Activated CD4-positive, alpha-beta T cell treated with anti-CD3 and anti-CD28 coated beads, Interleukin-2, amount 10 ng/mL, durations not matched to agents 24 days and 14 days (primary cell): ENCODE measurements around the gene SLC9A5. TPM values are rescaled to one million over a fixed set of nuclear protein-coding genes. Genes with fewer than 3 reads are reported as not detected.

Experiments
- DNase-seq: peaks from one replicate; pipeline ENCODE4 v3.0.0; 2022
- H3K27ac Mint-ChIP-seq: one replicate; pipeline ENCODE4 v1.8.0; 2022; ENCODE audit warnings: mild to moderate bottlenecking, mixed read lengths
- H3K27me3 Mint-ChIP-seq: one replicate; pipeline ENCODE4 v1.8.0; 2022; ENCODE audit warnings: mixed read lengths
- H3K36me3 Mint-ChIP-seq: one replicate; pipeline ENCODE4 v1.8.0; 2022; ENCODE audit warnings: low read depth, mild to moderate bottlenecking, mixed read lengths
- H3K4me1 Mint-ChIP-seq: one replicate; pipeline ENCODE4 v1.8.0; 2021; ENCODE audit warnings: mixed read lengths
- H3K4me3 Mint-ChIP-seq: one replicate; pipeline ENCODE4 v1.8.0; 2022; ENCODE audit warnings: mild to moderate bottlenecking, moderate library complexity, mixed read lengths
- H3K9me3 Mint-ChIP-seq: one replicate; pipeline ENCODE4 v1.8.0; 2021; ENCODE audit warnings: mixed read lengths
- intact Hi-C: fragments of 100-400 bp; cut with micrococcal nuclease; formaldehyde crosslinking; loops from one replicate; pipeline ENCODE4 v1.15.1; 2023
- total RNA-seq: library from RNA; stranded (reverse); gene quantifications from 2 replicates; pipeline ENCODE4 v1.2.3, GENCODE V29; 2022

Gene SLC9A5
- total RNA-seq, 1 donor from 2014 or later: 5.3 TPM

DNA sequence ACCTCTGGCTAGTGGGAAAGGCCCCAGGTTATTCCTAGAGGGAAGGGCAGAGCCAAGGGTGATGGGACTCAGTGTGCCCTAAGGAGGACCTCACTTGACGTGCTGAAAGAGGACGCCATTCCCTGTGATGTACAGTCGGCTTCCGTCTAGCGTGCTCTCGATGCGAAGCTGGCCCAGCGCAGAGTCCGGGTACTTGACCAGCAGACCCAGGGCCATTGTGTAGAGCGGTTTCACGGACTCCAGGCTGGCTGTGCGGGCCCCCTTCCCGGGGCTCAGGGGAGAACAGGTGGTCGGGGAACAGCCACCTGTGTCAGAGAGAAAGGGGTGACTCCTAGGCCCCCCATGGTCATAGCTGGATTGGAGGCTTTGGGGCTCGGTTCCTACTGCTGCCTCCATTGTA, 50.5 kb downstream of the SLC9A5 start:
- Mint-ChIP-seq H3K4me3 (no peak overlapping the region), H3K9me3 (no peaks in the 10 kb centered on the region), H3K36me3 (no peaks in the 10 kb centered on the region), H3K27ac (no peak overlapping the region), H3K4me1 (peaks cover 3% of the 10 kb centered on the region), H3K27me3 (no peaks in the 10 kb centered on the region)
- intact Hi-C loops: no loop called here
- DNase-seq: no peak

DNA sequence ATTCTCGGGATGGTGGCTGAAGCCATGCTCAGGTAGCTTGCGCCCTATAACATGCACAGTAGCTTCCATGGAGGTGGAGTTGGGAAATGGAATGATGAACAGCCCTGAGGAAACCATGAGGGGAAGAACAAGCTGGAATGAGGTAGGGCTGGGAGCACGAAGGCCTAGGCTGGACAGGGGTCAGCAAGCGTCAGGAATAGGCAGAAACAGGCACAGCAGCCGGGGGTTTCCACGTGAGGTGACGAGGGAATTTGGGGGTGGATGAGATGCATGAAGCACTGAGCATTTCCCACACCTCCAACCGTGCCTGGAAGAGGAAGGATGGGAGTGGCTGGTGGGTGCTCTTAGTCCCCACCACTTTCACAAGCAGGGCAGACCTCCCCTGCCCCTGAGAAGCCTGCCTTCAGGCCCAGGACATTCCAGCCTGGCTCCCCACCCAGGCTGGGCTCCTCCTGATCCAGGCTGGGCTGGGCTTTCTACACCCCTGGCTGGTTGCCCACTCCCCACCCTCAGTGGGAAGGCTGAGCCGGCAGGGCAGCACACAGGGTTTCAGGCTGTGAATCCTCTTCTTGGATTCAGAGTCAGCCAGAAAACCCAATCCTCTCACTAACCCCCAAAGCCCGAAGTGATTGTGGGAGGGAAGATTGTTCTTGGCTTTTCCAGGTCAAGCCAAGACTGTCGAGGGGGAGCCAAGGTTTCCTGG, 52.5 kb downstream of the SLC9A5 start:
- peaks cover 5% of the 10 kb centered on the region for H3K4me1 Mint-ChIP-seq
- no peaks in the 10 kb centered on the region for H3K36me3 Mint-ChIP-seq
- no peak for DNase-seq
- H3K4me3 Mint-ChIP-seq: no peak overlapping the region
- no peaks in the 10 kb centered on the region for H3K9me3 Mint-ChIP-seq
- no peak overlapping the region for H3K27ac Mint-ChIP-seq
- H3K27me3 Mint-ChIP-seq: no peaks in the 10 kb centered on the region
- intact Hi-C loops: no loop called here

DNA sequence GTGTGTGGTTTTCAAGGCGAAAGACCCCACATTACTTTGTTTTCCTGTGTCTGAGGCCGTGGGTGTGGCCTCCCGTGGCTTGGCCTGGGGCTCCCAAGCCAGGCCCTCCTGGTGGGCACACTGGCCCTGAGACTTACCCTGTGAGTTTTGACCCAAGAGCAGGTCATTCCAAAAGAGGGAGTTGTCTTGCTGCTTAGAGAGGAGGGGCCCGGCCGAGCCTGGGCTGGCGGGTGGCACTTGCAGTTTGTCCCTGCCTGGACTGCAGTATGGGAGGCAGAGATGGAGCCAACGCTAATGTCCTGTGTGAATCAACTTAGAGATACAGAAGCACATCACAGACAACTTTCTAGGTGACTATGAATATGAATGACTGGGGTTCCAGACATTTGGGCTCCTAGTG, 53.3 kb downstream of the SLC9A5 start:
- no peak overlapping the region for H3K27ac Mint-ChIP-seq
- H3K27me3 Mint-ChIP-seq: no peaks in the 10 kb centered on the region
- no peak overlapping the region for H3K4me3 Mint-ChIP-seq
- H3K36me3 Mint-ChIP-seq: no peaks in the 10 kb centered on the region
- H3K4me1 Mint-ChIP-seq: peaks cover 5% of the 10 kb centered on the region
- intact Hi-C loops: no loop called here
- DNase-seq: no peak
- no peaks in the 10 kb centered on the region for H3K9me3 Mint-ChIP-seq

DNA sequence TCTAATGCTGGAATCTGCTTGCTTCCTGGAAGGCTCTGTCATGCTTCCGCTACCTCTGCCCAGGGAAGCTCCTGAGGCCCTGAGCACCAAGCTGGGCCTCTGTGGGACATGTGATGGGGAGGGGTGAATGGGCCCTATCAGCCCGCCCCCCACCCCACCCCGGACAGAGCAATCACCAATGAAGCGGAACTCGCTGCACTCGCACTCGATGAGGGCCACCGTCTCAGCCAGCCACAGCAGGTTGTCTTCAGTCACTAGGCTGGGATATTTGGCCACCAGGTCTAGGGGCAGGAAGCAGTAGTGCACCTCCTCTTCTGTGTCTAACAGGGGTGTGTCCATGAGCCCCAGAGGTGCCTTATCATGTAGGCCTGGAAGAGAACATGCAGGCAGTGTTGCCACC, 54.2 kb downstream of the SLC9A5 start:
- no peak overlapping the region for H3K27ac Mint-ChIP-seq
- no peaks in the 10 kb centered on the region for H3K9me3 Mint-ChIP-seq
- H3K4me1 Mint-ChIP-seq: peaks cover 5% of the 10 kb centered on the region
- H3K4me3 Mint-ChIP-seq: no peak overlapping the region
- H3K27me3 Mint-ChIP-seq: no peaks in the 10 kb centered on the region
- intact Hi-C loops: no loop called here
- DNase-seq: no peak
- H3K36me3 Mint-ChIP-seq: no peaks in the 10 kb centered on the region

DNA sequence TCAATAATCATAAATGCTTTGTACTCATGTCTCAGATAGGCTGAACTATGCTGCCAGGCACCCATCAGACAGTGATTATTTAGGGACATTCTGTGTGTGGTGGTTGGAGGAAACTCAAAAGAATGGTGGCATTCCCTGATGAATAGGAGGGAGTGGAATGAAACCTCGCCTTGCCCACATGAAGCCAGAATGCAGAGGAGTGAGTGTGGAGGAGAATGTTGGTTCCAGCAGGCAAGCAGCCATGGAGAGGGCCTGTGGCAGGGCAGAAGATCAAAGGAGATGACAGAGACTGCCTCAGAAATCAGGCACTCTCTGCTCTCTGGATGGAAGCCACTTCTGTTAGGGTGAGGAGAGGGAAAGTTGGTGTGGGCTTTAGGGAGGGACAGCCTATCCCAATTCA, 55.2 kb downstream of the SLC9A5 start:
- no peak for DNase-seq
- Mint-ChIP-seq H3K4me3 (no peak overlapping the region), H3K27ac (peak overlapping the region; percentile 25), H3K36me3 (no peaks in the 10 kb centered on the region), H3K9me3 (peaks cover 3% of the 10 kb centered on the region), H3K27me3 (no peaks in the 10 kb centered on the region), H3K4me1 (peaks cover 9% of the 10 kb centered on the region)
- intact Hi-C loops: no loop called here

DNA sequence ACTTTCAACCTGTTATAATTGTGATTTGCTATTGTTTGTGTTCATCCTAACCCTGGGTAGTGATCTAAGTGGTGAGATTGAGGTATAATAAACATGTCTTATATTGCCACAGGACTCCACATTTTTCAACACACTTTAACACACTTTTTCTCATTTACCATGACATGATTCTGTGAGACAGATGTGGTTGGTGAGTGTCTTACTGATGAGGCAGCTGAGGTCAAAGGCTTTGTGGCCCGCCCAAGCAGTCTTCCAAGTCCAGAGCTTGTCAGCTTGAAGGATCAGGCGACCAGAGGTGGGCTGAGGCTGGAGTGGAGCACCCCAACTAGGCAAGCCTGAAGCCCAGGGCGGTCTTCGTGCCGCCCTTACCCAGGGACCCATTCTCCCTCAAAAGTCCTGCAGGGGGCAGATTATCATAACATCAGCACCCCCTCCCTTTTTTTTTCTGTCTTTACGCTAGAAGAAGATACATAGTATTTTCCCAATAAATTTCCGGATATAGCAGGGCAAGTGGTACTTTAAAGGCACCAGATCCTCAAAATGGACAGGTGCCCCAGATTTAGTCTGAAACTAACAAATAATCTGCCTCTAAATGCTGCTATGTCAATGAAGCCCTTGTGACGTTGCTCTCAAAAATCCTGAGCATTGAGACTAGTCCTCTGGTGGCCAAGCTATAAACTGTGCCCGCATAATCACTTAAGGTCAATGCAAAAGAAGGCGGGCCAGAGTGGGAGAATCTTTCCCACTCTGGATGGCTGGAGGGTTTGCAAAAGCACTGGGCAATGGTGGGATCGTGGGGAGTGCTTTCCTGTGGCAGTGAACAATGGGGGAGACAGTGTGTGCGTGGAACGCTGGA, 56.7 kb downstream of the SLC9A5 start:
- Mint-ChIP-seq H3K4me1 (peaks cover 16% of the 10 kb centered on the region), H3K9me3 (peaks cover 3% of the 10 kb centered on the region), H3K36me3 (peaks cover 2% of the 10 kb centered on the region), H3K27me3 (no peaks in the 10 kb centered on the region), H3K4me3 (no peak overlapping the region), H3K27ac (no peak overlapping the region)
- DNase-seq: no peak
- intact Hi-C loops: no loop called here

DNA sequence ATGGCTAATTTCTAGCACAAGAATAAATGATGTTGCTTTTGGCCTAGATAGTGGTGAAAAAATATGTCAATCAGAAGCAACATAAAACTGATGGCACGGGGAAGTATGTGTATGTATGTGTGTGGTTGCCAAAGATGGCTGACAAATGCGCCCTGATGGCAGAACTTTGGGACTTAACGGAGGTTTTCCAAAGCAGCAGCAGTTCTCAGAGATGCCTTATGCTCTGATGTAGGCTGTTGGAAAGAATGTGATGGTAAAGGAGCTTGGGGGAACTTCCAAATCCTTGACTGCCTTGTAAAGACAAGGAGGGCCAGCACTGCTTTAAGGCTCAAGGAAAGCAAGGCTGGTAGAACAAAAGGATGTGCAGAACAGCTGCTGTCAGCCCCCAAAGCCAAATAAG, 61.8 kb downstream of the SLC9A5 start:
- Mint-ChIP-seq H3K27ac (peak overlapping the region; percentile 96), H3K4me3 (no peak overlapping the region), H3K4me1 (peaks cover 39% of the 10 kb centered on the region), H3K36me3 (peaks cover 5% of the 10 kb centered on the region), H3K27me3 (no peaks in the 10 kb centered on the region), H3K9me3 (peaks cover 7% of the 10 kb centered on the region)
- DNase-seq: no peak
- intact Hi-C loops: loop anchor here (2.0 kb wide), 1 partner anchor 254 kb away; no protein-coding TSS in a partner anchor

DNA sequence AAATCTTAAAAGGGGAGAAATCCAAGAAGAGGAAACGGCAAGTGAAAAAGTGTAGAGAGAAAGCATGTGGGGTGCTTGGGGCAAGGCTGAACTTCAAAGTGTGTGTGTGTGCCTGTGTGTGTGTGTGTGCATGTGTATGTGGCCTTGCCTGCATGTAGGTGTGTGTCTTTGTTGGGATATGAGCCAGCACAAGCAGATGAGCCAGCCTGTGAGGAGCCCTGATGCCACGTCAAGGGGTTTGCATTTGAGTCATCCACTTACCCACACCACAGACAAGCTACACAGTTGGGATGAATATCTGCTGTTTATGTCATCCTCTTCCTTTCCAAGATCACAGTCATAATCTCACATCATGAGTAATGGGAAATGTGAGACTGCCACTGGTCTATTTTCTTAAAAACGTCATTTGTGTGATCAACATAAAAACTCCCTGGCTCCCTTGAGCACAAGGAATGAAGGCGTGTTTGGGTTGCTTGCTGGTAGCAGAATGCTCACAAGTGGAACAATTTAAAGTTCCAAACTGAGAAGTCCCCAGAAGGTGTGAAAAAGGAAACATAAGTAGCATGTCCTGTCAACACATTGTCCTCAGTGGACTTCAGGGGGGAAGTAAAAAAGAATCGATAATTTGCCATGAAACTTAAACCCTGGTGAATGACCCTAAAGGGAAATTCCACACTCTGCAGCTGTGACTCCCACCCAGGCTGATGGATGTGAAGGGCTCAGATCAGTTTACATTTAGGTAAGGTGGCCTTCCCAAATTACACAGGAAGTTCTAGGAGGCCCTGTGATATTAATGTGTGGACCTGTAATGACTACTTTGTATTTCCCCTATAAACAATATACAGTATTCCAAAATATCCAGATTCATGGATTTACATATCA, 63.1 kb downstream of the SLC9A5 start:
- Mint-ChIP-seq H3K4me3 (peak overlapping the region; percentile 41), H3K36me3 (peaks cover 5% of the 10 kb centered on the region), H3K27ac (peak overlapping the region; percentile 96), H3K4me1 (peaks cover 39% of the 10 kb centered on the region), H3K9me3 (peaks cover 7% of the 10 kb centered on the region), H3K27me3 (no peaks in the 10 kb centered on the region)
- peak; percentile 91 for DNase-seq
- intact Hi-C loops: loop anchor here (1.0 to 2.0 kb wide), 5 partner anchors 14 to 327 kb away; partner anchors contain the start of genes KCTD19, LRRC36 and PLEKHG4

DNA sequence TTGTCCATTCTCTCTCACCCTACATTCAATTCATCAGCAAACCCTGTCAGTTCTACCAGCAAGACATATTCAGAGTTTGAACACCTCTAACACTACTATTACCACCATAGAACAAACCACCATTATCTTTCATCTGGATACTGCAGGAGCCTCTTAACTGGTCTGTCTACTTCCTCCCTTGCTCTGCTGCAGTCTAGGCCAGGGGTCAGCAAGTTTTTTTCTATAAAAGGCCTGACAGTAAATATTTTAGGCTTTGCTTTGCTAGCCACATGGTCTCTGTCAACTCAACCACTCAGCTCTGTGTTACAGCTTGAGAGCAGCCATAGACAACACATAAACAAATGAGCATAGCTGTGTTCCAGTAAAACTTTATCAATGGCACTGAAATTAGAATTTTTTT, 63.9 kb downstream of the SLC9A5 start:
- H3K4me3 Mint-ChIP-seq: peak overlapping the region; percentile 40
- intact Hi-C loops: loop anchor here (1.0 kb wide), 2 partner anchors 14 to 327 kb away; partner anchors contain the start of genes KCTD19 and LRRC36
- no peaks in the 10 kb centered on the region for H3K27me3 Mint-ChIP-seq

DNA sequence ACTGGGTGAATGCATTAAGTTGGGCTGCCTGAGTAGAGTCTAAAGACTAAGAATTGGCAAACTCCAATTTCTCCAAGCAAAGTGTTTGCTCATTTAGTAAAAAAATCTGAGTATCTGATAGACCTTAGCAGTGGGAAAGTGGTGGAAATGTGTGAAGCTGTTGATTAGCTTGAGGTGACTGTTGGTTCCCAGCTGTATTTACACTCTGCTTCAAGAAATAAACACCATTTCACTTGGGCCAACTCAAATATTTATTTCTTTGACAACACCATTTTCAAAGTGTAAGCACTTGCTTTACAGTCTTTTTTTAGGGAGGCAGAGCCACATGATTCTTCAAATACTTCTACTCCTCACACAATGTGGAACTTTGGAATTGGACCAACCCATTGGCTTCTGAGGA, 69.1 kb downstream of the SLC9A5 start:
- Mint-ChIP-seq H3K27me3 (peaks cover 19% of the 10 kb centered on the region), H3K9me3 (peaks cover 4% of the 10 kb centered on the region), H3K4me3 (no peak overlapping the region), H3K4me1 (peaks cover 5% of the 10 kb centered on the region), H3K27ac (no peak overlapping the region), H3K36me3 (no peaks in the 10 kb centered on the region)
- intact Hi-C loops: no loop called here
- DNase-seq: no peak

More for the DNA sequence above, 63.9 kb downstream of the SLC9A5 start:
- DNase-seq: no peak
- peaks cover 39% of the 10 kb centered on the region for H3K4me1 Mint-ChIP-seq
- H3K27ac Mint-ChIP-seq: peak overlapping the region; percentile 96
- H3K36me3 Mint-ChIP-seq: peaks cover 5% of the 10 kb centered on the region
- H3K9me3 Mint-ChIP-seq: peaks cover 7% of the 10 kb centered on the region

Other genes starting within 250 kb of the SLC9A5 start
- gene CBFB, start 219.8 kb upstream of the SLC9A5 start, total RNA-seq: 163 and 172 TPM in 2 replicates
- gene PHAF1, start 139.0 kb upstream of the SLC9A5 start, total RNA-seq: 19.4 and 19.8 TPM in 2 replicates
- gene B3GNT9, start 98.0 kb upstream of the SLC9A5 start, total RNA-seq: 5.5 and 5.6 TPM in 2 replicates
- gene TRADD, start 89.1 kb upstream of the SLC9A5 start, total RNA-seq: 28.9 and 30.1 TPM in 2 replicates
- 25.1 and 30.0 TPM in 2 replicates for gene FBXL8, start 89.0 kb upstream of the SLC9A5 start, total RNA-seq
- gene HSF4, start 84.2 kb upstream of the SLC9A5 start, total RNA-seq: 48.5 and 54.0 TPM in 2 replicates
- 31.0 and 36.7 TPM in 2 replicates for gene NOL3, start 78.4 kb upstream of the SLC9A5 start, total RNA-seq
- 51.3 and 55.1 TPM in 2 replicates for gene MATCAP1, start 65.0 kb upstream of the SLC9A5 start, total RNA-seq
- gene EXOC3L1, start 58.8 kb upstream of the SLC9A5 start, total RNA-seq: 0.12 TPM in 1 of 2 replicates, not detected in the other
- 165 and 166 TPM in 2 replicates for gene E2F4, start 56.8 kb upstream of the SLC9A5 start, total RNA-seq
- gene ELMO3, start 49.8 kb upstream of the SLC9A5 start, total RNA-seq: 8.2 and 8.7 TPM in 2 replicates
- gene TMEM208, start 21.8 kb upstream of the SLC9A5 start, total RNA-seq: 65.0 and 65.6 TPM in 2 replicates
- gene FHOD1, start 1.5 kb upstream of the SLC9A5 start, total RNA-seq: 128 TPM in 2 replicates
- 43.4 and 43.8 TPM in 2 replicates for gene PLEKHG4, start 30.6 kb downstream of the SLC9A5 start, total RNA-seq
- gene KCTD19, start 77.8 kb downstream of the SLC9A5 start, total RNA-seq: 1.0 and 1.3 TPM in 2 replicates
- gene LRRC36, start 77.8 kb downstream of the SLC9A5 start, total RNA-seq: 0.23 TPM in 1 of 2 replicates, not detected in the other
- not detected in 2 replicates for gene TPPP3, start 144.5 kb downstream of the SLC9A5 start, total RNA-seq
- 0.54 and 0.85 TPM in 2 replicates for gene ZDHHC1, start 167.5 kb downstream of the SLC9A5 start, total RNA-seq
- gene HSD11B2, start 182.1 kb downstream of the SLC9A5 start, total RNA-seq: 3.5 and 5.2 TPM in 2 replicates
- gene ATP6V0D1, start 232.2 kb downstream of the SLC9A5 start, total RNA-seq: 30.9 and 31.8 TPM in 2 replicates
- gene AGRP, start 234.6 kb downstream of the SLC9A5 start, total RNA-seq: not detected in 2 replicates